PC-3 (cell line): ENCODE measurements around the gene PELI2.

Experiments used
- EZH2 ChIP-seq: fragments of 300-600 bp; sonication (generic); IDR thresholded peaks from one replicate; pipeline ENCODE4 v1.6.1; 2017; ENCODE audit warnings: antibody characterized with exemption, mild to moderate bottlenecking, low read length; ENCODE audit not compliant: unreplicated experiment
- TF ChIP-seq, protein P1 (sequence below): fragments of 300-600 bp; sonication (generic); conservative IDR thresholded peaks from 2 replicates; pipeline ENCODE4 v1.5.1; 2017; ENCODE audit warnings: antibody characterized with exemption, low read depth, mild to moderate bottlenecking, low read length

DNA sequence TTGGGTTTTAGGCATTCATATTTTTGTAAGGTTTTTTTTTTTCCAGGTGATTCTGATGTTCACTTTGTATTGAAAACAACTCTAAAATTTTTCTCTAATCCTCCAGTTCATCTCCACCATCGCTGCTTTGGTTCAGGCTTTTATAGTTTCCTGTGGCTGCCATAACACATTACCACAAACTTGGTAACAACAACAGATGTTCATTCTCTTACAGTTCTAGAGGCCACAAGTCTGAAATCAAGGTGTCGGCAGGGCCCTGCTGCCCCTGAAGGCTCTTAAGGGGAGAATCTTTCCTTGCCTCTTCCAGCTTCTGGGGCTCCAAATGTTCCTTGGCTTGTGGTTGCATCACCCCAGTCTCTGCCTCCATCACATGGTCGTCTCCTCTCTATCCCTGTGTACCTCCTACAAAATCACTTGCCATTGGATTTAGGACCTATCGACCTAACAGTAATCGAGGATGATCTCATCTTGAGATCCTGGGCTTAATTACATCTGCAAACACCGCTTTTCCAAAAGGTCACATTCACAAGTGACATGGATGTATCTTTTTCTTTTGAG is 55.2 kb downstream of the PELI2 start:
- TF ChIP-seq EZH2, result no peak
- TF ChIP-seq, protein P1, sequence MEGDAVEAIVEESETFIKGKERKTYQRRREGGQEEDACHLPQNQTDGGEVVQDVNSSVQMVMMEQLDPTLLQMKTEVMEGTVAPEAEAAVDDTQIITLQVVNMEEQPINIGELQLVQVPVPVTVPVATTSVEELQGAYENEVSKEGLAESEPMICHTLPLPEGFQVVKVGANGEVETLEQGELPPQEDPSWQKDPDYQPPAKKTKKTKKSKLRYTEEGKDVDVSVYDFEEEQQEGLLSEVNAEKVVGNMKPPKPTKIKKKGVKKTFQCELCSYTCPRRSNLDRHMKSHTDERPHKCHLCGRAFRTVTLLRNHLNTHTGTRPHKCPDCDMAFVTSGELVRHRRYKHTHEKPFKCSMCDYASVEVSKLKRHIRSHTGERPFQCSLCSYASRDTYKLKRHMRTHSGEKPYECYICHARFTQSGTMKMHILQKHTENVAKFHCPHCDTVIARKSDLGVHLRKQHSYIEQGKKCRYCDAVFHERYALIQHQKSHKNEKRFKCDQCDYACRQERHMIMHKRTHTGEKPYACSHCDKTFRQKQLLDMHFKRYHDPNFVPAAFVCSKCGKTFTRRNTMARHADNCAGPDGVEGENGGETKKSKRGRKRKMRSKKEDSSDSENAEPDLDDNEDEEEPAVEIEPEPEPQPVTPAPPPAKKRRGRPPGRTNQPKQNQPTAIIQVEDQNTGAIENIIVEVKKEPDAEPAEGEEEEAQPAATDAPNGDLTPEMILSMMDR, result no peak
